Spleen (tissue), 11 donors: ENCODE results near the gene PDE4B. TPM values are rescaled to one million over a fixed set of nuclear protein-coding genes. Genes with fewer than 3 reads are reported as not detected.
"Not testable (repeated sequence)": the region's sequence is repeated elsewhere in the genome, so short reads cannot be mapped to it uniquely, and the experiment has no call there.

Experiments used
- DNase-seq: peaks from one replicate; pipeline ENCODE4 v3.0.0-alpha.2; 2020
- H3K27ac ChIP-seq, 8 donors: fragments of 200-600 bp; sonication (generic) in 7 of 8; 1 replicate in 4 of 8; 2 replicates in 4 of 8; pipeline versions ENCODE4 v1.5.0 to v1.8.0; 2016 to 2021; ENCODE audit warnings: inconsistent platforms in 4 of 8, mild to moderate bottlenecking in 4 of 8, moderate library complexity in 1 of 8
- H3K27me3 ChIP-seq, 7 donors: fragments of 200-600 bp; sonication (generic) in 6 of 7; replicated peaks in 1 of 7; 1 replicate in 4 of 7; 2 replicates in 3 of 7; pipeline versions ENCODE4 v1.5.0 to v1.8.0; 2016 to 2021; ENCODE audit warnings: inconsistent platforms in 3 of 7, mild to moderate bottlenecking in 1 of 7
- H3K36me3 ChIP-seq, 6 donors: fragments of 200-600 bp; sonication (generic) in 5 of 6; 1 replicate in 4 of 6; 2 replicates in 2 of 6; pipeline versions ENCODE4 v1.5.0 to v1.8.0; 2016 to 2021; ENCODE audit warnings: inconsistent platforms in 2 of 6
- H3K4me1 ChIP-seq, 6 donors: fragments of 200-600 bp; sonication (generic) in 5 of 6; 1 replicate in 3 of 6; 2 replicates in 3 of 6; pipeline versions ENCODE4 v1.5.0 to v1.8.0; 2016 to 2021; ENCODE audit warnings: inconsistent platforms in 3 of 6
- H3K4me3 ChIP-seq, 8 donors: fragments of 200-600 bp; sonication (generic) in 7 of 8; 1 replicate in 4 of 8; 2 replicates in 4 of 8; pipeline versions ENCODE4 v1.5.0 to v1.8.0; 2016 to 2021; ENCODE audit warnings: inconsistent platforms in 4 of 8, mild to moderate bottlenecking in 4 of 8, moderate library complexity in 2 of 8
- H3K9me3 ChIP-seq, 8 donors: fragments of 200-600 bp; sonication (generic) in 7 of 8; 1 replicate in 4 of 8; 2 replicates in 4 of 8; pipeline versions ENCODE4 v1.5.0 to v1.8.0; 2016 to 2021; ENCODE audit warnings: inconsistent platforms in 4 of 8
- POLR2A ChIP-seq, 3 donors: fragments of 450-650 bp; IDR thresholded peaks; one replicate each; pipeline ENCODE4 v1.5.1; 2017; ENCODE audit warnings: antibody characterized with exemption in 3 of 3, mild to moderate bottlenecking in 1 of 3
- POLR2AphosphoS5 ChIP-seq, 3 donors: sonication (generic); formaldehyde crosslinking; IDR thresholded peaks; one replicate each; pipeline ENCODE4 v1.5.1; 2017; ENCODE audit warnings: antibody characterized with exemption in 3 of 3
- WGBS, 5 donors: extraction: QIAGEN DNeasy Blood & Tissue Kit in 3 of 5; methylation state at CpG; one replicate each; pipeline versions ENCODE4 v1.1.5 to v1.1.7; 2013 to 2018; 5-methylcytosine and 5-hydroxymethylcytosine counted together
- intact Hi-C: fragments of 100-400 bp; cut with DNase I; formaldehyde crosslinking; loops from one replicate; pipeline ENCODE4 v1.15.0; 2023; ENCODE audit warnings: low total_unique reads
- polyA plus RNA-seq, 3 donors: library from polyadenylated mRNA; stranded (reverse); fragments of 200-250 nt; gene quantifications; one replicate each; pipeline ENCODE4 v1.2.1, GENCODE V29; 2013
- total RNA-seq, 7 donors: library from RNA; depleted of rRNA in 3 of 7; stranded (reverse); fragments of >200 nt in 3 of 7; fragmentation: NEBNext Ultra II Directional in 4 of 7; extraction: Animal tissue kit (Norgen Biotek cat#: 25700) in 4 of 7; gene quantifications; one replicate each; pipeline versions ENCODE4 v1.1.0 to v1.2.1, GENCODE V29; 2016 to 2021
- TF ChIP-seq, protein P1 (sequence below), 11 experiments: fragments of 200-600 bp in 7 of 11; fragments of 450-650 bp in 4 of 11; sonication (generic) in 4 of 11; IDR thresholded peaks in 8 of 11; conservative IDR thresholded peaks in 3 of 11; 1 replicate in 7 of 11; 2 replicates in 4 of 11; pipeline versions ENCODE4 v1.4.0 to v1.8.0; 2016 to 2021; ENCODE audit warnings: antibody characterized with exemption in 11 of 11, inconsistent platforms in 4 of 11, mild to moderate bottlenecking in 1 of 11
- donor health status: healthy with polysubstance abuse.
- donor health status: DM: no; HTN: no; CAD: no; lungs with moderate emphysema.
- donor health status: DM: no; HTN: no; CAD: no.
- donor health status: Bipolar disorder and iron deficiency.
- donor health status: healthy.
- donor health status: DM: no; HTN: no; CAD: no.
- donor health status: DM: yes; HTN: yes; CAD: no.

PDE4B gene
- total and polyA plus RNA-seq, 10 donors: 12.6 to 88.2 (median 51.9) TPM

DNA sequence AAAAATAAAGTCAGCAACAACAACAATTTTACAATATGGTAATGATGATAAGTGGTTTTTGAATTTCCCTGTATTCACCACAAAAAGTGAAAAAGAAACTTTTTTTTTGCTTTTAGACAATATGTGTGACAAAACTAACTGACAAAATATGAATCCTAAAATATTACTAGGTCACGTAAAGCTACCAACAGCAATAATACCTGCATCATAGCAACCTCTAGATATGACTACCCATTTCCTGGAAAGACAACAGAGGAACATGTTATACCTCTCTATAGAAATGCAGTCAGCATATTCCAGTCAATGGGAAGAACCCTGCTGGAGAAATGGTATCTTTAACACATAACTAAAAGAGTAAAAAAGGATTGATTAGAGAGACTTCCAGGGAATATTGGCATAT lies 73.7 kb downstream of the PDE4B start:
- peaks cover 0 to 16% (median 11%) of the 10 kb centered on the region in 8 donors for H3K9me3 ChIP-seq
- DNase-seq: no peak
- WGBS, 5 donors: 62 to 76% (median 70%) methylated on average over 1 of the region's 1 CpG
- no peak overlapping the region for H3K27ac ChIP-seq
- no peak overlapping the region for H3K4me3 ChIP-seq
- intact Hi-C loops: no loop called here
- peaks cover 0 to 3% (median 0%) of the 10 kb centered on the region in 7 donors for H3K27me3 ChIP-seq
- no peaks in the 10 kb centered on the region for H3K36me3 ChIP-seq
- H3K4me1 ChIP-seq: no peaks in the 10 kb centered on the region
- TF ChIP-seq, protein P1, sequence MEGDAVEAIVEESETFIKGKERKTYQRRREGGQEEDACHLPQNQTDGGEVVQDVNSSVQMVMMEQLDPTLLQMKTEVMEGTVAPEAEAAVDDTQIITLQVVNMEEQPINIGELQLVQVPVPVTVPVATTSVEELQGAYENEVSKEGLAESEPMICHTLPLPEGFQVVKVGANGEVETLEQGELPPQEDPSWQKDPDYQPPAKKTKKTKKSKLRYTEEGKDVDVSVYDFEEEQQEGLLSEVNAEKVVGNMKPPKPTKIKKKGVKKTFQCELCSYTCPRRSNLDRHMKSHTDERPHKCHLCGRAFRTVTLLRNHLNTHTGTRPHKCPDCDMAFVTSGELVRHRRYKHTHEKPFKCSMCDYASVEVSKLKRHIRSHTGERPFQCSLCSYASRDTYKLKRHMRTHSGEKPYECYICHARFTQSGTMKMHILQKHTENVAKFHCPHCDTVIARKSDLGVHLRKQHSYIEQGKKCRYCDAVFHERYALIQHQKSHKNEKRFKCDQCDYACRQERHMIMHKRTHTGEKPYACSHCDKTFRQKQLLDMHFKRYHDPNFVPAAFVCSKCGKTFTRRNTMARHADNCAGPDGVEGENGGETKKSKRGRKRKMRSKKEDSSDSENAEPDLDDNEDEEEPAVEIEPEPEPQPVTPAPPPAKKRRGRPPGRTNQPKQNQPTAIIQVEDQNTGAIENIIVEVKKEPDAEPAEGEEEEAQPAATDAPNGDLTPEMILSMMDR (IDR thresholded peaks at IDR 0.05 in 8 of 11, conservative IDR thresholded peaks at IDR 0.05 in 3 of 11): no peak
- TF ChIP-seq POLR2A (IDR thresholded peaks at IDR 0.05) (no peak), POLR2AphosphoS5 (IDR thresholded peaks at IDR 0.05) (no peak)

DNA sequence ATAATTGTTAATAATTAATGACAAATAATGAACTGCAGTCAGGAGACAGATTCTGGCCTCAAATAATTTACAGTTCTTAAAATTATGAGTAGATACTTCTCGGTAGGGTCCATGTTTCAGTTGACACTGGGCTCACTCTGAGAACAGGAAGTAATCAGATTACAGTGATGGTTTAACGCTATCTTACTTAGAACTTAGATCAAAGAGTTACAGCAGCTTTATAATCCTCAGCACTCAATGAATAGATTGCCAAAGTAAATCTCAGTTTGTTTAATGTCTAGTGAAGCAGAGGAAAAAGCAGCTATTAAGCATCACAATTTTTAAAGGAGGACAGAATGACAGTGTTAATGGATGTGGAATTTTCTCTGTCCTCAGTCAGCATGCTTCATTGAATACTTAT lies 79.6 kb downstream of the PDE4B start:
- DNase-seq: no peak
- Histone ChIP-seq H3K9me3 (peaks cover 0 to 13% (median 9%) of the 10 kb centered on the region in 8 donors), H3K4me1 (no peaks in the 10 kb centered on the region), H3K36me3 (no peaks in the 10 kb centered on the region), H3K4me3 (no peak overlapping the region), H3K27me3 (no peaks in the 10 kb centered on the region), H3K27ac (no peak overlapping the region)
- no peak for TF ChIP-seq POLR2AphosphoS5 (IDR thresholded peaks at IDR 0.05)
- TF ChIP-seq, protein P1 (IDR thresholded peaks at IDR 0.05 in 8 of 11, conservative IDR thresholded peaks at IDR 0.05 in 3 of 11): no peak
- TF ChIP-seq POLR2A (IDR thresholded peaks at IDR 0.05): no peak
- intact Hi-C loops: no loop called here
- 39 to 66% (median 50%) methylated on average over 2 of the region's 2 CpGs for WGBS, 5 donors

DNA sequence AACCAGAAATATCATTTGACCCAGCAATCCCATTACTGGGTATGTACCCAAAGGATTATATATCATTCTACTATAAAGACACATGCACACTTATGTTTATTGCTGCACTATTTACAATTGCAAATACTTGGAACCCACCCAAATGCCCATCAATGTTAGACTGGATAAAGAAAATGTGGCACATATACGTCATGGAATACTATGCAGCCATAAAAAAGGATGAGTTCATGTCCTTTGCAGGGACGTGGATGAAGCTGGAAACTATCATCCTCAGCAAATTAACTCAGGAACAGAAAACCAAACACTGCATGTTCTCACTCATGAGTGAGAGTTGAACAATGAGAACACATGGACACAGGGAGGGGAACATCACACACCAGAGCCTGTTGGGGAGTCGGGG lies 85.6 kb downstream of the PDE4B start:
- intact Hi-C loops, H3K27me3 ChIP-seq, H3K36me3 ChIP-seq, H3K4me3 ChIP-seq, H3K4me1 ChIP-seq, DNase-seq, H3K27ac ChIP-seq: not testable (repeated sequence)
- peaks cover 0 to 26% (median 17%) of the 10 kb centered on the region in 8 donors for H3K9me3 ChIP-seq
- 77 to 97% (median 85%) methylated on average over 3 of the region's 3 CpGs for WGBS, 5 donors

DNA sequence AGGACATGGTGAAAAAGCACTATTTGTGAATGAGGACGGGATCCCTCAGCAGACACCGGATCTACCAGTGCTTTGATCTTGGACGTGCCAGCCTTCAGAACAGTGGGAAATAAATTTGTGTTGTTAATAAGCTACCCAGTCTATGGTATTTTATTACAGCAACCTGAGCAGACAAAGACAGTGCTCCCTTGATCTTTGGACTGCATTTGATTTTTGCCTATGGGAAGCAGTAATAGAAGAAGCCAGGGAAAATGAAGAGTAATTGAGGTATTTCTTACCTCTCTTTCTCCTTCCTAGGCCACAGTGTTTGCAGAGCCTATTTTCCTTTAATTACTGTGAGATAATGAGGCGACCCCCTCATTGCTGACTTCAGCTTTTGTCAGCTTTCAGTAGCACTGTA lies 87.9 kb downstream of the PDE4B start:
- Histone ChIP-seq H3K27me3 (no peaks in the 10 kb centered on the region), H3K27ac (no peak overlapping the region), H3K4me3 (no peak overlapping the region), H3K9me3 (peaks cover 0 to 26% (median 17%) of the 10 kb centered on the region in 8 donors), H3K36me3 (no peaks in the 10 kb centered on the region), H3K4me1 (no peaks in the 10 kb centered on the region)
- TF ChIP-seq, protein P1 (IDR thresholded peaks at IDR 0.05 in 8 of 11, conservative IDR thresholded peaks at IDR 0.05 in 3 of 11): no peak
- no peak for TF ChIP-seq POLR2A (IDR thresholded peaks at IDR 0.05)
- no peak for TF ChIP-seq POLR2AphosphoS5 (IDR thresholded peaks at IDR 0.05)
- intact Hi-C loops: no loop called here
- 61 to 86% (median 83%) methylated on average over 4 of the region's 4 CpGs for WGBS, 5 donors
- DNase-seq: no peak

DNA sequence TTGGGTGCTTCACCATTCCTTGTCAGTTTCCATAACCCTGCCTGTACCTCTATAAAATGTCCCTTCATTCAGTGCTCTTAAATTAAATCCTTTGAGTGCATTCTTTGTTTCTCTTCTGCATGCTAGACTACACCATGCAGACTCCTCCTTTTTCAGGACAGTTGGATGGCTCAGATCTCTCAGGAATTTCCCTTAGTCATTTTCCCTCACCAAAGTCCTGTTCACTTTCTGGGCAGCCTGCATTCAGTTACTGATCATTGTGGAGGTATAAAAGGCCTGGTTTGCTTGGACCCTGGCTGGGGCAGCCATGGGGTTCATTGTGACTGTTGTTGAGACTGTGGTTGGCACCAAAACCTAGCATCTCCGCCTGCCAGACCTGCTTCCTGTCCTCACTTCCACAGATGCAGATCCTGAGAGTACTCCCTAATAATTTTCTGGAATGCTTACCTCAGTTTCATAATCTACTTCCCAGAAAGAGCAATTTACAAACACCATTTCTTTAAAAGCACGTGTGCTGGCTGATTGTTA lies 88.4 kb downstream of the PDE4B start:
- DNase-seq: no peak

More for the DNA sequence above, 88.4 kb downstream of the PDE4B start:
- H3K36me3 ChIP-seq: no peaks in the 10 kb centered on the region
- no peak overlapping the region for H3K4me3 ChIP-seq
- WGBS, 5 donors: 60 to 82% (median 67%) methylated on average over 2 of the region's 2 CpGs
- H3K9me3 ChIP-seq: peaks cover 0 to 26% (median 17%) of the 10 kb centered on the region in 8 donors
- no peaks in the 10 kb centered on the region for H3K27me3 ChIP-seq
- no peaks in the 10 kb centered on the region for H3K4me1 ChIP-seq
- no peak overlapping the region for H3K27ac ChIP-seq
- intact Hi-C loops: no loop called here
- TF ChIP-seq POLR2A (IDR thresholded peaks at IDR 0.05) (no peak), POLR2AphosphoS5 (IDR thresholded peaks at IDR 0.05) (no peak)
- TF ChIP-seq, protein P1 (IDR thresholded peaks at IDR 0.05 in 8 of 11, conservative IDR thresholded peaks at IDR 0.05 in 3 of 11): no peak
